Neural cell (in vitro differentiated cells): ENCODE results near the gene ARHGAP9. TPM values are rescaled to one million over a fixed set of nuclear protein-coding genes. Genes with fewer than 3 reads are reported as not detected.

Source experiments
- H2AFZ ChIP-seq: fragments of 200-600, 300-800 bp; sonication (generic), shearing (Covaris generic); 2 replicates; pipeline ENCODE4 v1.6.0; 2014; ENCODE audit warnings: low read depth, mild to moderate bottlenecking, antibody characterized with exemption, low read length, moderate library complexity
- H3F3A ChIP-seq: fragments of 200-600 bp; shearing (Covaris generic); 2 replicates; pipeline ENCODE4 v1.6.1; 2016; ENCODE audit warnings: mild to moderate bottlenecking, moderate library complexity, mixed read lengths, antibody characterized with exemption, low read length; ENCODE audit not compliant: insufficient read depth, poor library complexity, severe bottlenecking
- H3K27ac ChIP-seq: fragments of 200-600, 300-800 bp; sonication (generic), shearing (Covaris generic); 2 replicates; pipeline ENCODE4 v1.5.1; 2014; ENCODE audit warnings: mild to moderate bottlenecking, low read length, moderate library complexity
- H3K27me3 ChIP-seq: fragments of 300-800, 200-600 bp; sonication (generic), shearing (Covaris generic); 2 replicates; pipeline ENCODE4 v1.6.0; 2014; ENCODE audit warnings: mild to moderate bottlenecking, low read depth, low read length, moderate library complexity; ENCODE audit not compliant: insufficient read depth
- H3K36me3 ChIP-seq: fragments of 300-800, 200-600 bp; sonication (generic), shearing (Covaris generic); 2 replicates; pipeline ENCODE4 v1.5.1; 2014; ENCODE audit warnings: mild to moderate bottlenecking, antibody characterized with exemption, low read length, moderate library complexity; ENCODE audit not compliant: insufficient read depth
- H3K4me2 ChIP-seq: fragments of 300-800, 200-600 bp; sonication (generic), shearing (Covaris generic); 2 replicates; pipeline ENCODE4 v1.6.0; 2014; ENCODE audit warnings: mild to moderate bottlenecking, low read length
- H3K4me3 ChIP-seq: fragments of 300-800, 200-600 bp; sonication (generic), shearing (Covaris generic); 2 replicates; pipeline ENCODE4 v1.5.1; 2014; ENCODE audit warnings: mild to moderate bottlenecking, low read length, moderate library complexity
- H3K79me2 ChIP-seq: fragments of 200-600 bp; shearing (Covaris generic); replicated peaks from 2 replicates; pipeline ENCODE4 v1.6.0; 2014; ENCODE audit warnings: mild to moderate bottlenecking, low read length, moderate library complexity; ENCODE audit not compliant: insufficient read depth
- H3K9ac ChIP-seq: fragments of 300-800, 200-600 bp; sonication (generic), shearing (Covaris generic); 2 replicates; pipeline ENCODE4 v1.6.1; 2016; ENCODE audit warnings: mild to moderate bottlenecking, low read length, mixed read lengths
- H3K9me2 ChIP-seq: fragments of 200-600 bp; shearing (Covaris generic); 2 replicates; pipeline ENCODE4 v1.6.1; 2016; ENCODE audit warnings: mild to moderate bottlenecking, low read length, mixed read lengths; ENCODE audit not compliant: insufficient read depth
- H3K9me3 ChIP-seq: fragments of 200-600, 300-800 bp; sonication (generic), shearing (Covaris generic); 2 replicates; pipeline ENCODE4 v1.6.1; 2016; ENCODE audit warnings: mild to moderate bottlenecking, mixed run types, low read length, moderate library complexity, mixed read lengths
- H4K20me1 ChIP-seq: fragments of 200-600 bp; shearing (Covaris generic); 2 replicates; pipeline ENCODE4 v1.6.1; 2016; ENCODE audit warnings: mild to moderate bottlenecking, mixed run types; ENCODE audit not compliant: insufficient read depth
- EP300 ChIP-seq: fragments of 450-650 bp; conservative IDR thresholded peaks from 2 replicates; pipeline ENCODE4 v1.6.1; 2014; ENCODE audit warnings: antibody characterized with exemption, mild to moderate bottlenecking, moderate library complexity; ENCODE audit not compliant: poor library complexity, severe bottlenecking
- EZH2 ChIP-seq: fragments of 200-600, 300-800 bp; shearing (Covaris generic), sonication (generic); IDR thresholded peaks from 2 replicates; pipeline ENCODE4 v1.6.1; 2014; ENCODE audit warnings: antibody characterized with exemption, low read length, borderline replicate concordance, mild to moderate bottlenecking; ENCODE audit not compliant: insufficient read depth, poor library complexity, severe bottlenecking
- MXI1 ChIP-seq: fragments of 450-650 bp; conservative IDR thresholded peaks from 2 replicates; pipeline ENCODE4 v1.6.1; 2014; ENCODE audit warnings: antibody characterized with exemption, mild to moderate bottlenecking; ENCODE audit not compliant: poor library complexity, severe bottlenecking
- POLR2AphosphoS5 ChIP-seq: IDR thresholded peaks from 2 replicates; pipeline ENCODE4 v1.6.1; 2012
- RAD21 ChIP-seq: fragments of 450-650 bp; conservative IDR thresholded peaks from 2 replicates; pipeline ENCODE4 v1.6.1; 2014; ENCODE audit warnings: antibody characterized with exemption, mild to moderate bottlenecking, moderate library complexity
- SMC3 ChIP-seq: fragments of 450-650 bp; conservative IDR thresholded peaks from 2 replicates; pipeline ENCODE4 v1.6.1; 2014; ENCODE audit warnings: antibody characterized with exemption, mild to moderate bottlenecking, moderate library complexity; ENCODE audit not compliant: poor library complexity
- TAF1 ChIP-seq: IDR thresholded peaks from 2 replicates; pipeline ENCODE4 v1.6.1; 2012; ENCODE audit warnings: low read depth
- polyA plus RNA-seq: library from polyadenylated mRNA; depleted of rRNA; stranded (reverse); fragments of >200 nt; gene quantifications from 2 replicates; pipeline ENCODE4 v1.2.3, GENCODE V29; 2014
- TF ChIP-seq, protein P1 (sequence below): fragments of 450-650 bp; IDR thresholded peaks from 2 replicates; pipeline ENCODE4 v1.5.1; 2014; ENCODE audit warnings: antibody characterized with exemption, mild to moderate bottlenecking, moderate library complexity; ENCODE audit not compliant: poor library complexity, severe bottlenecking
- TF ChIP-seq, protein P2 (sequence below): IDR thresholded peaks from 2 replicates; pipeline ENCODE4 v1.6.1; 2012; ENCODE audit warnings: borderline replicate concordance

The ARHGAP9 gene
- polyA plus RNA-seq, 1 donor from 2014 or later: not detected

- no peak overlapping the region for H2AFZ ChIP-seq
- H3K27ac ChIP-seq: no peak overlapping the region
- no peak overlapping the region for H3K9ac ChIP-seq
- no peaks in the 10 kb centered on the region for H3K79me2 ChIP-seq
- H4K20me1 ChIP-seq: no peaks in the 10 kb centered on the region
- H3K9me2 ChIP-seq: no peaks in the 10 kb centered on the region
- H3F3A ChIP-seq: no peaks in the 10 kb centered on the region
- H3K9me3 ChIP-seq: no peaks in the 10 kb centered on the region
- no peaks in the 10 kb centered on the region for H3K27me3 ChIP-seq
- no peak overlapping the region for H3K4me2 ChIP-seq
- no peak overlapping the region for H3K4me3 ChIP-seq
- H3K36me3 ChIP-seq: peaks cover 9% of the 10 kb centered on the region
- TF ChIP-seq POLR2AphosphoS5 (no peak), MXI1 (no peak), TAF1 (no peak)
- TF ChIP-seq, protein P1, sequence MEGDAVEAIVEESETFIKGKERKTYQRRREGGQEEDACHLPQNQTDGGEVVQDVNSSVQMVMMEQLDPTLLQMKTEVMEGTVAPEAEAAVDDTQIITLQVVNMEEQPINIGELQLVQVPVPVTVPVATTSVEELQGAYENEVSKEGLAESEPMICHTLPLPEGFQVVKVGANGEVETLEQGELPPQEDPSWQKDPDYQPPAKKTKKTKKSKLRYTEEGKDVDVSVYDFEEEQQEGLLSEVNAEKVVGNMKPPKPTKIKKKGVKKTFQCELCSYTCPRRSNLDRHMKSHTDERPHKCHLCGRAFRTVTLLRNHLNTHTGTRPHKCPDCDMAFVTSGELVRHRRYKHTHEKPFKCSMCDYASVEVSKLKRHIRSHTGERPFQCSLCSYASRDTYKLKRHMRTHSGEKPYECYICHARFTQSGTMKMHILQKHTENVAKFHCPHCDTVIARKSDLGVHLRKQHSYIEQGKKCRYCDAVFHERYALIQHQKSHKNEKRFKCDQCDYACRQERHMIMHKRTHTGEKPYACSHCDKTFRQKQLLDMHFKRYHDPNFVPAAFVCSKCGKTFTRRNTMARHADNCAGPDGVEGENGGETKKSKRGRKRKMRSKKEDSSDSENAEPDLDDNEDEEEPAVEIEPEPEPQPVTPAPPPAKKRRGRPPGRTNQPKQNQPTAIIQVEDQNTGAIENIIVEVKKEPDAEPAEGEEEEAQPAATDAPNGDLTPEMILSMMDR: no peak
Measured at GRCh38 chr12:57498132-57498502, 18.5 kb upstream of the ARHGAP9 start.

DNA sequence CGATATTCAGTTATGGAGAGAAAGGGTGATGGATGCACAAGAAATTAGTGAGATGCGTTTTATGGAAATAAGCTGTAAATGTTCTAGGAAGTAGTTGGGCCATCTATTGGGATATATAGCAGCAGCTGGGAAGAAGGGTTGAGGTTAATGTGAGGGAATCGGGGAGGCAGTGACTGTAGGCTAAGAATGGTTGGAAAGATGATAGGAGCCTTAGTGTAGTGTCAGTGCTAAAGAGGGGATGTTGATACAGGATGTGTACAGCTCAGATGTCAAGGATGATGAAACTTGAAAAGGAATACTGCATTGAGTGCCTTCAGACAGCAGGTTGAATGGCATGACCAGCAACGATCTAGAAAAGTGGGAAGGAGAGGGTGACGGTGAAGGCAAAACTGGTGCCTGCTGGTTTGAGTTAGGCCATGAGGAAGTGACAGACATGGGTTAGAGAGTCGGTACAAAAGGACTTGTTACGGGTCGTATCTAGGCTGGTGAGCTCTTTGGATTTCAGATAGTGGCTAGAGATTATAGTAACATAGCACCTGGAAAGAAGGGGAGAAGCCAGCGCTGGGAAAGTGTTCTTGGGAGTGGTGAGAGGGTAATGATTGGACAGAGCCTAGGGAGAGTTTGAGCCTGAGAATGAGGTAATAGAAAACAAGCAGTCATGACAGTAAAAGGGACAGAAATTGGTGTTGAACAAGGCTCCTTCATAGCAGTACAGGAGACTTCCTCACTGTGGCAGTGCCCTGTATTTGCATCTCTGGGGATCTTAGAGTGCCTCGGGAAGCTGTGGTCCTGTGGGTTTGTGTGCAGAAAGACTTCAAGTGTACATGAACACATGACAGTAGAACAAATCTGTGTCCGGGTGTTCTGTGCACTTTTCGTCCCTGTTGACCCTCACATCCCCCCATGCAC, 17.8 kb upstream of the ARHGAP9 start:
- Histone ChIP-seq H2AFZ (no peak overlapping the region), H3K9me3 (no peaks in the 10 kb centered on the region), H3K79me2 (no peaks in the 10 kb centered on the region), H3K36me3 (peaks cover 14% of the 10 kb centered on the region), H3K27me3 (no peaks in the 10 kb centered on the region), H3K9me2 (no peaks in the 10 kb centered on the region), H3K27ac (no peak overlapping the region), H3K4me2 (no peak overlapping the region), H4K20me1 (no peaks in the 10 kb centered on the region), H3K9ac (no peak overlapping the region), H3F3A (no peaks in the 10 kb centered on the region), H3K4me3 (no peak overlapping the region)
- TF ChIP-seq, protein P2, sequence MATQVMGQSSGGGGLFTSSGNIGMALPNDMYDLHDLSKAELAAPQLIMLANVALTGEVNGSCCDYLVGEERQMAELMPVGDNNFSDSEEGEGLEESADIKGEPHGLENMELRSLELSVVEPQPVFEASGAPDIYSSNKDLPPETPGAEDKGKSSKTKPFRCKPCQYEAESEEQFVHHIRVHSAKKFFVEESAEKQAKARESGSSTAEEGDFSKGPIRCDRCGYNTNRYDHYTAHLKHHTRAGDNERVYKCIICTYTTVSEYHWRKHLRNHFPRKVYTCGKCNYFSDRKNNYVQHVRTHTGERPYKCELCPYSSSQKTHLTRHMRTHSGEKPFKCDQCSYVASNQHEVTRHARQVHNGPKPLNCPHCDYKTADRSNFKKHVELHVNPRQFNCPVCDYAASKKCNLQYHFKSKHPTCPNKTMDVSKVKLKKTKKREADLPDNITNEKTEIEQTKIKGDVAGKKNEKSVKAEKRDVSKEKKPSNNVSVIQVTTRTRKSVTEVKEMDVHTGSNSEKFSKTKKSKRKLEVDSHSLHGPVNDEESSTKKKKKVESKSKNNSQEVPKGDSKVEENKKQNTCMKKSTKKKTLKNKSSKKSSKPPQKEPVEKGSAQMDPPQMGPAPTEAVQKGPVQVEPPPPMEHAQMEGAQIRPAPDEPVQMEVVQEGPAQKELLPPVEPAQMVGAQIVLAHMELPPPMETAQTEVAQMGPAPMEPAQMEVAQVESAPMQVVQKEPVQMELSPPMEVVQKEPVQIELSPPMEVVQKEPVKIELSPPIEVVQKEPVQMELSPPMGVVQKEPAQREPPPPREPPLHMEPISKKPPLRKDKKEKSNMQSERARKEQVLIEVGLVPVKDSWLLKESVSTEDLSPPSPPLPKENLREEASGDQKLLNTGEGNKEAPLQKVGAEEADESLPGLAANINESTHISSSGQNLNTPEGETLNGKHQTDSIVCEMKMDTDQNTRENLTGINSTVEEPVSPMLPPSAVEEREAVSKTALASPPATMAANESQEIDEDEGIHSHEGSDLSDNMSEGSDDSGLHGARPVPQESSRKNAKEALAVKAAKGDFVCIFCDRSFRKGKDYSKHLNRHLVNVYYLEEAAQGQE: no peak
- TF ChIP-seq TAF1 (no peak), EP300 (no peak), MXI1 (no peak), SMC3 (no peak), POLR2AphosphoS5 (no peak), EZH2 (no peak), RAD21 (no peak)
- TF ChIP-seq, protein P1: no peak
